ENCODE results near the gene DLG2.

Gene DLG2

GRCh38 chr11:83938148-83938547, 1689.0 kb downstream of the DLG2 start:
- DNase-seq, result no peak

GRCh38 chr11:83933008-83933407, 1694.1 kb downstream of the DLG2 start:
- DNase-seq, result no peak

DNA sequence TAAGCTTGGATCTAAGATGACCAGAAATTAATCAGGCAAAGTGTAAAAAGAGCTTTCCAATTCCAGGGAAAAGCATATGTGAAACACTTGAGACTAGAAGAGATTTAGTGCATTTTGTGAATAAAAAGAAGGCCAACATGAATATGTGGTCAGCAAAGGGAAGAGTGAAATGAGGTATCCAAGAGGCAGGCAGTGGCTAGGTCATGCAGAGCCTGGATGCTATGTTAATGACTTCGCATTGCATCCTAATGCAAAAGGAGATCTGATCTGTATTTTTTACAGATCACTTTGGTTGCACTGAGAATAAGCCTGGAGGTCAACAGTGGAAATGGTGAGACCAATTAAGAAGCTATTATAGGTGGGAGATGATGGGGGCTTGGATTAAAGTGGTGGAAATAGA, 1699.7 kb downstream of the DLG2 start:
- DNase-seq, result no peak

DNA sequence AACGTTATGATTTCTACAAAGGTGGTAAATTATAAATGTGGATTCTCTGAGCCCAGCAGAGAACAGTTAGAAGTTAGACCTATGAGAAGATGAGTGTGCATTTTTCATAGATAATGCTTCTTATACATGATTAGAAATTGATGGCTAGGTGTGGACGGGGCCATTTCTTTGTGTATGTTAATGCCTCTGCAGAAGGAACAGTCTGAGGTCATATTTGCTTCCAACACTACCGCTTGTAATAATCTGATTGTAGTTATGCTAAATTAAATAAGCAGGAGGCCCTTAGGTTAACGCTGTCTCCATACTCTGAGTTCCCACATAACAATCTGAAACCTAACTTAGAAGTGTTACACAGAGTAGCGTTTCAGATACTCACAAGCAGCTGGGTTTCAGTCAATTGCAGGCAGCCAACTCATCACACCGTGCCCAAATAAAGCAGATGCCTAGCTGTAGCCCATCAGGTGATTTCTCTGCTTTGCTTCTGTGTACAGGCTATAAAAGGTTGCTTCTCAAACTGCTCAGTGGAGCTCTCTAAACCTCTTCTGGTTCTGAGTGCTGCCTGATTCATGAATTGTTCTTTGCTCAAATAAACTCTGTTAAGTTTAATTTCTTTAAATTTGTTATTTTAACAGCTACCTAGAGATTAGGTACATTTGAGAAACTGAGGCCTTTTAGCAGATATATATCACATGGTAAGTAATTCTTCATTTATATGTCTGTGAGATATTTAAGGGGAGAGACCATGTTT, 1702.2 kb downstream of the DLG2 start:
- no peak for DNase-seq

- DNase-seq, result no peak
These were observed 1703.2 kb downstream of the DLG2 start for GRCh38 chr11:83923961-83924360.

DNA sequence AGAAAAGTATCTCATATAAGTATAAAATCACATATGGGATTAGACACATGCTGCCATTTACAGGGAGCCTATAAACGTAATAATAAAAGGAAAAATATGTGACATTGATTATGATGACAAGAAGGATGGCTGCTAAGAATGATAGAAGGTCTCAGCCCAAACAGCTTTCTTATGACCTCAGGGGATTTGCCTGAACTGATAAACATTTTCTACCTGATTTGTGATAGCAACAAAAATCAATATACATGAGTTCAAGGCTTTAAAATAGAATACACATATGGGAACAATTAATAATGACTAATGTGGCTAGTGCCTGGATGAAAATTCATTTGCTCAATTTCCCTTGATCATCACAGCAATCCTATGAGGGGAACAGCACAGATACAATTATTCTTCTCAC, 1704.2 kb downstream of the DLG2 start:
- DNase-seq, result no peak

DNA sequence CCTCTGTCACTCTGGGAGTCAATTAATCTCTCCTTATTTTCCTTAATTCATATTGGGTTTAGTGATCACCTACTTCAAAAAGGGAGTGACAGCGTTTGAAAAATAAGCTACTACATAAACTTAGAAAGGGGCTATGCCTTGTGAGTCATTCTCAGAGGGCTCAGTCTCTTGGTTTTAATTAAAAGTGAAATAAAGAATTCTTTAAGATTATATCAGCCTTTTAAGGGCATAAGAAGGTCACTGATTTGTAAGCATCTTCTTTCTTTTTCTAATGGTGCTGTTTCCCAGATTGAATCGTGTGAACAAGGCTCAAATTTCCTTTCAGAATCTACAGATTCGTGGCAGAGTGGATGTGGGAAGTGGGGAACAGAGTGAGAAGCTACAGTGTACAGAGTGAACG, 1704.8 kb downstream of the DLG2 start:
- no peak for DNase-seq

GRCh38 chr11:83921447-83922192, 1705.5 kb downstream of the DLG2 start:
- DNase-seq, result no peak

DNA sequence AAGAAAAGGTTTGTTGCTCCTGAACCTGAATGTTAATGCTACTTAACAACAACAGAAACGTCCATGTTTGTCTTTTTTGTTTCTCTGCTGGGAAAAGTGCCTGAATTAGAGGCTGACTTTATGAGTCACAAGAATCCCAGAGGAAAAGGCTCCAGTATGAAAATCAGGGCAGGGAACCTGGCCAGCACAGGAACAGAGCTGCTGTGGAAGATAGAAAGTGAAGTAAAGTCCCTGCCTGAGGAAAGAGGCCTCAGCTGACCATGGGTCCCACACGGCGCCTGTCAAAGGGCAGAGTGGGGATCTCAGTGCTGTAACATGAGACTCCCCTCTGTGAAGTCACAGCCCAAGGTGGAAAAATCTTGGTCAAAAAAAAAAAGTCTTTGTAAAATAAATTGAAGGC, 1708.7 kb downstream of the DLG2 start:
- DNase-seq, result no peak

- no peak for DNase-seq
These were observed 1712.1 kb downstream of the DLG2 start for GRCh38 chr11:83914995-83915394.

DNA sequence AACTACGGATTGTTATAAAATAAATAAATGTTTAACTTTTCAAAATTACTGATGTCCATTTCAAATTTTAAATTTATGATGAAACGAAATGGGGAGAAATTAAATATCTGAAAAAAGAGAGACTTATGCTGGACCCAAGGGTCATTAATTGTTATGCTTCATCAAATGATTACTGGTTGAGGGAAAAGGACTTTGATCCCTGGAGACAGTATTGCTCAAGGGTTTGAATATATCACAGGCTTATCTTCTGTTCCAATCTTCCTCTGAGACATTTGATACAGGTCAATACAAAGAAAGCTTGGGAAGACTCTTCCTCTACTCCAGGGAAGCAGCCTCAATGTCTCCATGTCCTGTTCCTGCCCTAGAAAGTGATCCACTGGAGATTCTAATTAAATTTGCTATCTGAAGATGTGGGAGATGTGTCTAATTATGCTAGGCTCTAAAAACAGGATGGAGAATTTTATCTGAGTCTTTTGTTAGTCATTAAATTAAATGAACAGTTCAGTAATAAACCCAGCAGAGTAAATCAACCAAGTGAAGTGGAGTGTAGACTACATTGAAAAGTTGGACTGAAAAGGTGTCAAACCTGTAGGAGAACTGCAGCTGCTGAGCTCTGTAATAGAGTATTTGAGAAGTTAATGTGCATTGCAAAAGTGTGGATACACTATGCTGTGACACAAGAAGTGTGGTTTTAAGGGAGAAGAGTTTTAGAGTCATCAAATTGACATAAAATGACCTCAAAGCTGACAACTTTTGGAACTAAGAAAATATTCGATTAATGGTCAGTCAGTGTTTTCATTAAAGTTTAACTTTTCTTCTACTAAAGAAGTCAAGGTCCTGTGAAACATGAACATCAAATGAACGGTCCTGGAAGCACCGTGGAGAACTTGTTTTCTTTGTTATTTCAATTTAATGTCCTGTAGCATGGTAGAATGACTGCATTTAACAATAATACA, 1717.3 kb downstream of the DLG2 start:
- DNase-seq, result no peak

DNA sequence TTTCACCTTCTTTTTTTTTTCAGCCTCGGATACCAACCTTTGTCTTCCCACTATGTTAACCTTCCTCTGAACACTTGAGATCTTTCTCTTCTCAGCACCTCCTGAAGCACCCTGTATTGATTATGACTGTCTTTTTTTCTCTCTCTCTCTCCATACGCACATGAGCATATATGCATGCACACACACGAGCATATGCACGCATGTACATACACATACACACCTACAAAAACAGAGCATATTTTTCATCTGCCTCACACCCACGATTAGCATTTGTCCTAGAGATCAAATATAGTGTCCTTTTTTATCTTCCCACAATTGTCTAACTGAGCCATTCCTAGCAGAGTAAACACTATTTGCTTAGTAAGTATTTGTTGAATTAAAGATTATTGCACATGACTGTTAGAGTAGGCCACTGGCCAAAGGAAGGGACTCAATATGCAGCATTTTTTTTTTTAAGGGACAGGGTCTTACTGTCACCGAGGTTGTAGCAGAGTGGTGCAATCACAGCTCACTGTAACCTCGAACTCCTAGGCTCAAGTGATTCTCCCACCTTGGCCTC, 1718.8 kb downstream of the DLG2 start:
- no peak for DNase-seq

DNA sequence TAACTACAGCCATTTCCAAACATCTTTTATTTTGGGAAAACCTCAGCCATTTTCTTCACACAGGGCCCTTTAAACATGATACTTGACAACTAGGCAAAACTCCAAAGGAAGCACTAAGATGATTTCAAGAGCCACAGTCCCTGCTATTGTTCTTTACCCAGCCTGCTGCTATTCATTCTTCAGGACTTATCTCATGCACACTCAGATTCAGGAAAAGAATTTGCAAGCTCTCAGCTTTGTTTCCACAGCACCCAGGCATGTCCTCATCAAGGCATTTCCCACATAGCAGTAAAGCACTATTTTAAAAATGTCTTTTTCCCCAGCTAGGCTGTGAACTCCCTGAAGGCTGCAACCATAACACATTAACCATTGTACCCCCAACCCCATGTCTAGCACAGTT, 1731.6 kb downstream of the DLG2 start:
- no peak for DNase-seq

DNA sequence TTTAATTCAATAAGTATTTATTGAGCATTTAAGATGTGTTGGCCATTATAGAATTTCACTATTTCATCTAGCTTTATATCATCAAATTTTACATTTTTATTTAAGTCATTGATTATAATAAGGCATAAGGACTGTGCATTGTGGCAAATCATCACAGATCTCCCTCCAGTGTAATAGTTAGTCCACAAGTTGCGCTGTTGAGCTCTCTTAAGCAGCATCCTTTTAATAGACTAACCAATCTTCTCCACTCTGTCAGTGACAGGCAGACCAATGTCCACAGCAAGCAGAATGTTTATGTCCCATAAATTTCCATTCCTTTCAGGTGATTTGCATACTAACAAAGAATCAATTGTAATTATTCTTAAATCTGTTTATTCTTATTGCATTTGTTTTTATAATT, 1745.7 kb downstream of the DLG2 start:
- DNase-seq, result no peak

DNA sequence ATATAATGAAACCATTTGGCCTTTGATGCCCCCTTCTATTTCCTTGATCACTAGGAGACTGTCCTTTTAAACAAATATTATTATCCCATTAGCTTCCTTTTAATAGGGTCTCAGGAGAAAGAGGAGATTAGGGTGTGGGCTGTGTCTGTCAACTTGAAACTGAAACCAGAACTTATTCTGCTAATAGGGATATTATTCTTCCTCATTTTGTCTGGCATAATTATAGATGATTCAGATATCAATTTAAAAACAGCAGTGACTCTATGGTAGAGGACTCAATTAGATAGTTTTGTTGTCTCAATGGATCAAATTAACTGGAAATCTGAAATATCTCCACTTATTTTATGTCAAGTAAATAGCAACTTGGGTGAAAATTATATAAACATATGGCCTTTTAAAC, 1756.1 kb downstream of the DLG2 start:
- DNase-seq, result no peak

DNA sequence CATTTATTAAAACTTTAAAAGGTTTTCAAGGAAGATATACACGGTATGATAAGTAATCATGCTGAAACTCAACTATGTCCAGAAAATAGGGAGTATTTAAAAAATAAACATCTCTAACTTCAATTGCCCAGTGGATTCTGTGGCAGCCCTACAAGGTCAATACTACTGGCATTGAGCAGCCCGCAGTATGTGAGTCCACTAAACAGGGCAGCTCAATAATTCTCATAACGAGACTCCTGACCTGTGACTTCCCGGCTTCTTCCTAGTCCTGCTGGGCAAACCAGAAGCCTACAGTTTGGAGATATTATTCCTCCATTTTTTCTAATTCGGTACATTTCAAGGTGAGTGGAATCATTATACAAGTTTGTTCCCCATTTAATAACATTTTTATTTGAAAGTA, 1760.5 kb downstream of the DLG2 start:
- DNase-seq, result no peak

DNA sequence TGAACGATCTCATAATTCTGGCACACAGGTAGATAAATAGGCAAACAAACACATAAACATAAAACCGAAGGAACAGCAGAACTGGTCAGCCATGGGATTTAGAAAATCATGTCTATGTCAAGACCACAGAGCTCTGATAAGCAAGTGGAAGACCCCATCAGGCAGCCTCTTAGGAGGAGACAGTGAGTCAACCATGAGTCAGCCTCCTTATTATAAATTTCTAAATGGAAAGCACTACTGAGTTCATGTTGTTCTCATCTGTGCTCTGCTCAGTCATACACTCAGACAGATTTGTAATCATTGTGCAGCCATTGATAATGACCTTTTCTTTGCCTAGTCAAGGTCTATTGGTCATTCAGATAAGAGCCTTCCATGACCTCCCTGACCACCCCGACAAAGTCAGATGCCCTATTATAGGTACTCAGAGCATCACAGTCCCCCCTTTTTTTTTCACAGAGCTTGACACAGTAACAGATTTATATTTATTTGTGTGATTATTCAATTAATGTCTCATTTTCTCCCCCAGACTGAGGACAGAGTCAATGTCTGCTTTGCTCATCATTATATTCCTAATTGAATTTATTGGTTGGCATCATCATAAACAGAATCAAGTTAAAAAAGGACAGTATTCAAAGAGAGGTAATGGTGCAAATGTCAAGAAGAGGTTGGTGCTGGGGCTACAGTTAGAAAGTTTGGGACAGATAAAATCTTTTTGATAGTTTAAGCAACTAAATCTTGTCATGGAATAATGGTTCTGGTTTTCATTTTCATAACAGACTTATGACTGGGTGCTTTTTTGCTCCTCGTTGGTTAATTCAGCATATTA, 1761.3 kb downstream of the DLG2 start:
- no peak for DNase-seq

- DNase-seq, result no peak
These were observed 1762.6 kb downstream of the DLG2 start for GRCh38 chr11:83864412-83865057.

DNA sequence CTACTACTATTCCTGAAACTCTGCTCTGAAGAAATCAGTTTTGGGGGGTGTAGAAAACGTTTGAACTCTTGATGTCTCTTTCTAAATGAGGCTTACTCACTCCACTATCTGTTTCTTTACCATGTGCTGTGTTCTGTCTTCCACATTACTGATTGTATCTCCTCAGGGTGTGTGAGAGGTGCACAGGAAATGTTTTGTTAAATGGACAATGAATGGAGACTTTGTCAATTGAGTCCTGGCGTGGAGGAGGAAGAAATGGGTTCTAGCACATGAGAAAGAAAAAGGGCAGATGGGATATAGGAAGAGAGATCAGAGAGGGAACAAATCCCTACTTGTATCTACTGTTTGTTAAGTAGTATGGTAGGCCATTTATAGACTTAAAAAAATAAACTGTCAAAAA, 1763.9 kb downstream of the DLG2 start:
- no peak for DNase-seq

DNA sequence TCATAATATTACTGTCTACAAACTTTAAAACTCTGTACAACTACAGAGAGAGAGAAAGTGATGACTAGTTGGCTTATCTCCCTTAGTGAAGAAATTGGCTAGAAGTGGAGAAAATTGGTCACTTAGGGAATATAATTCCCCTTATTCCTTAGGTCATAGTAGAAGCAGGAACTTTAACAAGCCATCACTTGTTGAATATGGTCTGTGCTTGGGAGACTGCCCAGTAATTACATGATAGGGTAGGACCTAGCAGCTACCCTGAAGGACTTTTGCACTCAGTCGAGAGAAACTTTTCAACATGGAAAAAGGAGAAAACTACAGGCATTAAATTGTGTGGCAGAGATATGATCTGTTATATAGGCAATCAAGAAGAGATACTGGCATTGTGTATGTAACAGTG, 1764.5 kb downstream of the DLG2 start:
- no peak for DNase-seq

DNA sequence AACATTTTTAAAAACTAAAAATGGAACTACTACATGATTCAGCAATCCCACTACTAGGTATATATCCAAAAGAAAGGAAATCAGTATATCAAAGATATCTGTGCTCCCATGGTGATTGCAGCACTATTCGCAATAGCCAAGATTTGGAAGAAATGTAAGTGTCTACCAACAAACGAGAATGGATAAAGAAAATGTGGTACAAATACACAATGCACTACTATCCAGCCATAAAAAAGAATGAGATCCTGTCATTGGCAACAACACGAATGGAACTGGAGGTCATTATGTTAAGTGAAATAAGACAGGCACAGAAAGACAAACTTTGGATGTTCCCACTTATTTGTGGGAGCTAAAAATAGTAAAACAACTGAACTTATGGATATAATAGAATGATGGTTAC, 1765.1 kb downstream of the DLG2 start:
- no peak for DNase-seq

DNA sequence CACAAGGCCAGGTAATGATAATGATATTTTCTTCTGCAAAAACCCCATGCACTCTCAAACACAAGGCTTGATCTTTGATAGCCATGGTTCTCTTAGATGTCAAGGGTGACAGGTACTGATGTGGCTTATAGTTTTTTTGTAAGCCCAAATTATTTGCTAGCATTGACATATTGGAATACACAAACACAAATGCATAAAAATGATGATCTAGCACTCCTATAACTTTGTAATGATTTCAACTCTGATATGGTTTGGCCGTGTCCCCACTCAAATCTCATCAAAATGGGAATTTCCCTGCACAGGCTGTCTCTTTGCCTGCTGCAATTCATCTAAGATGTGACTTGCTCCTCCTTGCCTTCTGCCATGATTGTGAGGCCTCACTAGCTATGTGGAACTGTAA, 1768.5 kb downstream of the DLG2 start:
- no peak for DNase-seq

All from NK-92 treated with Interleukin-12 subunit alpha and Interleukin-12 subunit beta, amount 100 ng/mL, for 24 hours (cell line).